PC-3 (cell line): ENCODE results near the gene PMEPA1. TPM values are rescaled to one million over a fixed set of nuclear protein-coding genes. Genes with fewer than 3 reads are reported as not detected.

ENCODE experiments used
- ATAC-seq: fragments of 200-7000 bp; cut with Tn5 transposase; 2 replicates; pipeline ENCODE4 v1.9.1; 2020; ENCODE audit warnings: mild to moderate bottlenecking, moderate library complexity
- BruUV-seq: library from RNA; stranded (reverse); fragments of 400-500 nt; replicated peaks from 2 replicates; lab custom pipeline; 2021; lab: Mats Ljungman, UMichigan
- CTCF ChIA-PET: fragments of 300-600 bp; sonication (Branson Sonifier 250); formaldehyde crosslinking; loops from one replicate; lab custom pipeline; 2022; ENCODE audit warnings: antibody characterized with exemption; lab: Charles Lee
- POLR2A ChIA-PET: fragments of 300-600 bp; sonication (Branson Sonifier 250); formaldehyde crosslinking; loops from one replicate; lab custom pipeline; 2022; ENCODE audit warnings: antibody characterized with exemption; ENCODE audit not compliant: unreplicated experiment; lab: Charles Lee
- DNase-seq: peaks from one replicate; pipeline ENCODE4 v3.0.0-alpha.2; 2015
- H2AFZ ChIP-seq: fragments of 300-600 bp; sonication (generic); 2 replicates; pipeline ENCODE4 v1.6.0; 2016; ENCODE audit warnings: antibody characterized with exemption, low read length
- H3F3A ChIP-seq: fragments of 300-600 bp; sonication (generic); one replicate; pipeline ENCODE4 v1.6.0; 2017; ENCODE audit warnings: antibody characterized with exemption, low read length, control low read depth, mild to moderate bottlenecking; ENCODE audit not compliant: unreplicated experiment
- H3K27ac ChIP-seq: fragments of 300-600 bp; sonication (generic); 2 replicates; pipeline ENCODE4 v1.5.1; 2016; ENCODE audit warnings: mild to moderate bottlenecking, low read length
- H3K27me3 ChIP-seq: fragments of 300-600 bp; sonication (generic); 2 replicates; pipeline ENCODE4 v1.6.1; 2016; ENCODE audit warnings: low read length, mixed read lengths
- H3K36me3 ChIP-seq: fragments of 300-600 bp; sonication (generic); 2 replicates; pipeline ENCODE4 v1.6.1; 2016; ENCODE audit warnings: low read depth, mixed run types, low read length, mixed read lengths
- H3K4me1 ChIP-seq: fragments of 300-600 bp; sonication (generic); 2 replicates; pipeline ENCODE4 v1.5.1; 2016; ENCODE audit warnings: low read length; ENCODE audit not compliant: insufficient read depth
- H3K4me2 ChIP-seq: fragments of 300-600 bp; sonication (generic); 2 replicates; pipeline ENCODE4 v1.6.0; 2016; ENCODE audit warnings: low read length
- H3K4me3 ChIP-seq: fragments of 300-600 bp; sonication (generic); 2 replicates; pipeline ENCODE4 v1.5.1; 2016; ENCODE audit warnings: mild to moderate bottlenecking, low read length, mixed read lengths
- H3K79me2 ChIP-seq: fragments of 300-600 bp; sonication (generic); 2 replicates; pipeline ENCODE4 v1.6.1; 2017; ENCODE audit warnings: low read length, mixed read lengths
- H3K9ac ChIP-seq: fragments of 300-600 bp; sonication (generic); 2 replicates; pipeline ENCODE4 v1.6.0; 2016; ENCODE audit warnings: mild to moderate bottlenecking, low read length
- H3K9me2 ChIP-seq: fragments of 300-600 bp; sonication (generic); replicated peaks from 2 replicates; pipeline ENCODE4 v1.6.1; 2016; ENCODE audit warnings: mixed run types, low read length, mixed read lengths
- H3K9me3 ChIP-seq: fragments of 300-600 bp; sonication (generic); 2 replicates; pipeline ENCODE4 v1.6.1; 2016; ENCODE audit warnings: low read length, mixed read lengths
- H4K20me1 ChIP-seq: fragments of 300-600 bp; sonication (generic); 2 replicates; pipeline ENCODE4 v1.6.1; 2016; ENCODE audit warnings: low read length, mixed read lengths
- EZH2 ChIP-seq: fragments of 300-600 bp; sonication (generic); IDR thresholded peaks from one replicate; pipeline ENCODE4 v1.6.1; 2017; ENCODE audit warnings: antibody characterized with exemption, mild to moderate bottlenecking, low read length; ENCODE audit not compliant: unreplicated experiment
- EZH2phosphoT487 ChIP-seq: fragments of 300-600 bp; sonication (generic); IDR thresholded peaks from 2 replicates; pipeline ENCODE4 v1.6.1; 2018; ENCODE audit warnings: mild to moderate bottlenecking, antibody characterized with exemption, low read length, borderline replicate concordance
- intact Hi-C: fragments of 100-400 bp; cut with micrococcal nuclease; formaldehyde crosslinking; loops from 2 replicates; pipeline ENCODE4 v1.9.0; 2023
- total RNA-seq: library from RNA; depleted of rRNA; stranded (reverse); fragments of >200 nt; gene quantifications from 2 replicates; pipeline ENCODE4 v1.2.3, GENCODE V29; 2014
- TF ChIP-seq, protein P1 (sequence below): fragments of 300-600 bp; sonication (generic); conservative IDR thresholded peaks from 2 replicates; pipeline ENCODE4 v1.5.1; 2017; ENCODE audit warnings: antibody characterized with exemption, low read depth, mild to moderate bottlenecking, low read length

Gene PMEPA1
- total RNA-seq, 1 experiment from 2014 or later: 21.9 TPM

DNA sequence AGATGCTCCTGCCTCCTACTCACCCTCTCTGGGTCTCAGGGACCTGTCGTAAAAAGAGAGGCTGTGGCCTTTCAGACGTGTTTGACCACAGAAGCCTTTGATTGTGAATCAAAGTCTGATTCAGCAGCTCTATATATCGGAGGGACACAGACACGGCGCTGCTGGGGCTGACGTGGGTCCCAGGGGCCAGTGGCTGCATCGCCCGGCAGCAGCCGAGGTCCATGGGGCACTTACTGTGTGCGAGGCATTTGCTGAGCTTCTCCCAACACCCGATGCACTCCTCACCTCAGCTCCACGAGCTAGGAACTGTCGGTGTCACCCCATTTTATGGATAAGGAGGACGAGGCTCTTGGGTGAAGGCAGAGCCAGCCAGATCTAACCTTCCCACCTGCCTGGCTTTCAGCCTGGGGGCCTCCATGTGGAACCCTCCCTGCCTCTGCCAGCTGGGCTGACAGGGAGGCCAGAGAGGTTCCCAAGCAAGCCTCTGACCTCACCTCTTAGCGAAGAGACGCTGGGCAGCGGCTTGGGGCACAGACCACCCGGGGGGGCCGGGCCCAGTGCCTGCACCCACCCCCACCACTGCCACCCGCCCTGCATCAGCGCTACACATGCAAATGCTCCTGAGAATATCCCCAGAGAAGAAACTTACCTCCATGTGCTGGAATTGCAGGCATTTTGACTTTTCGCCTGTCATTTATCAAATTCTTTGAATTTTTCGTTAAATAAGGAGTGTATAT, 19.9 kb downstream of the PMEPA1 start:
- Histone ChIP-seq H3K9me3 (no peaks in the 10 kb centered on the region), H3F3A (peaks cover 14% of the 10 kb centered on the region), H3K36me3 (peaks cover 21% of the 10 kb centered on the region), H3K9me2 (no peaks in the 10 kb centered on the region), H3K4me1 (peaks cover 77% of the 10 kb centered on the region), H3K9ac (no peak overlapping the region), H2AFZ (no peak overlapping the region), H3K27me3 (no peaks in the 10 kb centered on the region), H3K27ac (no peak overlapping the region), H4K20me1 (peaks cover 22% of the 10 kb centered on the region; the same call in 1 of the 2 replicates), H3K4me3 (no peak overlapping the region), H3K79me2 (peaks cover 95% of the 10 kb centered on the region), H3K4me2 (no peak overlapping the region)
- no peak for DNase-seq
- no TSS peak for BruUV-seq
- intact Hi-C loops: no loop called here
- ChIA-PET CTCF (no interaction called here), POLR2A (no interaction called here)
- TF ChIP-seq, protein P1, sequence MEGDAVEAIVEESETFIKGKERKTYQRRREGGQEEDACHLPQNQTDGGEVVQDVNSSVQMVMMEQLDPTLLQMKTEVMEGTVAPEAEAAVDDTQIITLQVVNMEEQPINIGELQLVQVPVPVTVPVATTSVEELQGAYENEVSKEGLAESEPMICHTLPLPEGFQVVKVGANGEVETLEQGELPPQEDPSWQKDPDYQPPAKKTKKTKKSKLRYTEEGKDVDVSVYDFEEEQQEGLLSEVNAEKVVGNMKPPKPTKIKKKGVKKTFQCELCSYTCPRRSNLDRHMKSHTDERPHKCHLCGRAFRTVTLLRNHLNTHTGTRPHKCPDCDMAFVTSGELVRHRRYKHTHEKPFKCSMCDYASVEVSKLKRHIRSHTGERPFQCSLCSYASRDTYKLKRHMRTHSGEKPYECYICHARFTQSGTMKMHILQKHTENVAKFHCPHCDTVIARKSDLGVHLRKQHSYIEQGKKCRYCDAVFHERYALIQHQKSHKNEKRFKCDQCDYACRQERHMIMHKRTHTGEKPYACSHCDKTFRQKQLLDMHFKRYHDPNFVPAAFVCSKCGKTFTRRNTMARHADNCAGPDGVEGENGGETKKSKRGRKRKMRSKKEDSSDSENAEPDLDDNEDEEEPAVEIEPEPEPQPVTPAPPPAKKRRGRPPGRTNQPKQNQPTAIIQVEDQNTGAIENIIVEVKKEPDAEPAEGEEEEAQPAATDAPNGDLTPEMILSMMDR: no peak
- TF ChIP-seq EZH2: no peak
- no peak for TF ChIP-seq EZH2phosphoT487
- ATAC-seq: no peak

DNA sequence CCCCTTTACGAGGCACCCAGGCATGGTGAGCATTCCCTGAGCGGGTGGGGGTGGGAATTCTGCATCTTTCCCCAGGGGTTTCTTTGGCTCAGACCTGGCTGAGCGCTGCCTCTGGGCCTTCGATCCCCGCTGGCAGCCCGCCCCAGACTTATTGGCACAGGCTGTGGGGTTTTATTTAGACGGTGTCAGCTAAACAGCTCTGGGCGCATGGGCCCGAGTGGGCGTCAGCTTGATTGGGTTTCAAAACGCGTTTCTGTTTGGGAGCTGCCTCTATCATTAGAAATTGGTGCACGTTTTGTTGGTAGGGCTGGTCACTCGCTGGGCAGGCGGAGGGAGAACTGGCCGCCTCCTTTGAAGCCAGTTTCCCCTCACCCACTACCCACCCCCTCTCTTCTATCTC, 21.0 kb downstream of the PMEPA1 start:
- Histone ChIP-seq H3K79me2 (peaks cover 95% of the 10 kb centered on the region), H3K4me3 (no peak overlapping the region), H3K9me2 (no peaks in the 10 kb centered on the region), H3K4me2 (no peak overlapping the region), H4K20me1 (peaks cover 17% of the 10 kb centered on the region; the same call in 1 of the 2 replicates), H3K9me3 (no peaks in the 10 kb centered on the region), H3K9ac (no peak overlapping the region), H3K27ac (no peak overlapping the region), H3F3A (peaks cover 5% of the 10 kb centered on the region), H3K27me3 (no peaks in the 10 kb centered on the region), H3K4me1 (peaks cover 66% of the 10 kb centered on the region), H3K36me3 (peaks cover 15% of the 10 kb centered on the region; the same call in 1 of the 2 replicates), H2AFZ (no peak overlapping the region)
- intact Hi-C loops: no loop called here
- ChIA-PET CTCF (interaction anchor here (0.7 kb wide), 1 partner anchor 30 kb away, joined by 4 read pairs; no protein-coding TSS in a partner anchor), POLR2A (no interaction called here)
- TF ChIP-seq EZH2 (no peak), EZH2phosphoT487 (no peak)
- TF ChIP-seq, protein P1: no peak
- no peak for ATAC-seq
- BruUV-seq: no TSS peak
- DNase-seq: no peak

DNA sequence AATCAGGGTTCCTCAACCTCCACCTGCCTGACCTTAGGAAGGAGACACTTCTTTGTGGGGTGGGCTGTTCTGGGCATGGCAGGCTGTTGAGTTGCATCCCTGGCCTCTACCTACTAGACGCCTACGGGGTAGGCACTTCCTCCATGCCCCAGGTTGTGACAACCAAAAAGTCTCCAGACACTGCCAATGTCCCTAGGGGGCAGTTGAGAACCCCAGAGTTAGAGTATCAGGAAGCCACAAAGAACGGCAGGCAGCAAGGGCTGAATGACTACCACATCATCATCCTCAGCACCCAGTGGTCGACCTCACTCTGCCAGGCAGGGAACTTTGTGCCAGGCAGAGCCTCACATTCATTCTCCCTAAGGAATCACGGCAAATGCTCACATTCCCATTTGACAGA, 21.5 kb downstream of the PMEPA1 start:
- H3K36me3 ChIP-seq: peaks cover 15% of the 10 kb centered on the region; the same call in 1 of the 2 replicates

More for the DNA sequence above, 21.5 kb downstream of the PMEPA1 start:
- peak overlapping the region; percentile 17; the same call in 1 of the 2 replicates for H3K27ac ChIP-seq
- H3K4me3 ChIP-seq: no peak overlapping the region
- H4K20me1 ChIP-seq: peaks cover 13% of the 10 kb centered on the region; the same call in 1 of the 2 replicates
- no peaks in the 10 kb centered on the region for H3K9me2 ChIP-seq
- ATAC-seq: no peak
- peaks cover 61% of the 10 kb centered on the region for H3K4me1 ChIP-seq
- no TSS peak for BruUV-seq
- CTCF ChIA-PET: interaction anchor here (0.7 to 1.2 kb wide), 2 partner anchors 29 to 34 kb away, joined by 4 read pairs; no protein-coding TSS in a partner anchor
- intact Hi-C loops: no loop called here
- peaks cover 96% of the 10 kb centered on the region for H3K79me2 ChIP-seq
- H3K4me2 ChIP-seq: peak overlapping the region; percentile 1; the same call in 1 of the 2 replicates
- H3F3A ChIP-seq: no peaks in the 10 kb centered on the region
- POLR2A ChIA-PET: no interaction called here
- no peaks in the 10 kb centered on the region for H3K9me3 ChIP-seq
- H3K27me3 ChIP-seq: no peaks in the 10 kb centered on the region
- no peak for TF ChIP-seq EZH2phosphoT487
- no peak for TF ChIP-seq EZH2
- TF ChIP-seq, protein P1: no peak
- H2AFZ ChIP-seq: no peak overlapping the region
- no peak for DNase-seq
- H3K9ac ChIP-seq: no peak overlapping the region
